Activated naive CD8-positive, alpha-beta T cell (primary cell): Measurements from ENCODE around the gene RNF144A.

Experiments
- H3K27ac Mint-ChIP-seq: one replicate; pipeline ENCODE4 v1.8.0; 2021; ENCODE audit warnings: mixed read lengths
- H3K27me3 Mint-ChIP-seq: one replicate; pipeline ENCODE4 v1.8.0; 2021; ENCODE audit warnings: mixed read lengths
- H3K36me3 Mint-ChIP-seq: one replicate; pipeline ENCODE4 v1.8.0; 2021; ENCODE audit warnings: mixed read lengths
- H3K4me1 Mint-ChIP-seq: one replicate; pipeline ENCODE4 v1.8.0; 2021; ENCODE audit warnings: low read depth, mixed read lengths
- H3K4me3 Mint-ChIP-seq: one replicate; pipeline ENCODE4 v1.8.0; 2021; ENCODE audit warnings: mild to moderate bottlenecking, mixed read lengths
- H3K9me3 Mint-ChIP-seq: one replicate; pipeline ENCODE4 v1.8.0; 2021; ENCODE audit warnings: low read depth, mixed read lengths

Gene RNF144A

DNA sequence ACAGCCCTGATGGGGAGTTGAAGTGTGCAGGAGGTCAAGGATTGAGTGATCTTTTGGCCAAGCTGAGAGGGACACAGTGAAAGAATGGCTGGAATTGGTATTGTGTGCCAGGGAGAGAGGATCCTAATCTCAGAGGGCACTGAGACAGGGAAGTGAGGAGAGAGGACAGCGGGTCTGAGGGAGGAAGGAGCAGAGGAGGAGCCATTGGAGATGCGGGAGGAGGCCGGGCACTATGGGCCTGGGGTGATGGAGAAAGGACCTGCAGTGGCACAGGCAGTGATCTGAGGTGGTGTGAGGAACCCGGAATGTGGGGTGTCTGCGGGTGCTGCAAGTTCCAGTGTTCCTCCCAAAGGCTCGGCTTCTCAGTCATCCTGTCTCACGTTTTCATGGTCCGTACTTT lies 26.8 kb downstream of the RNF144A start:
- peaks cover 32% of the 10 kb centered on the region for H3K36me3 Mint-ChIP-seq
- H3K9me3 Mint-ChIP-seq, result no peaks in the 10 kb centered on the region
- H3K4me3 Mint-ChIP-seq, result no peak overlapping the region
- no peaks in the 10 kb centered on the region for H3K27me3 Mint-ChIP-seq
- H3K4me1 Mint-ChIP-seq, result peaks cover 57% of the 10 kb centered on the region
- H3K27ac Mint-ChIP-seq, result no peak overlapping the region

DNA sequence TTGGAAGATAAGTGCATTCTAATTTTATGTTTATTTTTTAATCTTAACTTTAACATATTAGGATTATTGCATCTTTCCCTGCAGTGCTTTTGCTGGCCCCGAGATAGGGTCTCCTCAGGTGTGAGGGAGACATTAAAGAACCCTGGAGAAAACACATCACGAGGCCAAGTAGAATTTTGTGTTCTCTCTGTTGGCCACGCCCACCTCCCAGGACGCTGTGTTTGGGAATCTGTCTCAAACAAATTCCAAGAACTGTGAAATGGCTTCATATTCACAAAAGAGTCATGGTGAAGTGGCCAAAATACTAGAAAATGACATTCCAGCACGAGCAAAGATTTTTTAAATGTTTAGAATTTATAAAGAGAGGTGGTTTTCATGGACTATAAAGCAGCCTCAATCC lies 27.3 kb downstream of the RNF144A start:
- H3K27ac Mint-ChIP-seq, result no peak overlapping the region
- peaks cover 32% of the 10 kb centered on the region for H3K36me3 Mint-ChIP-seq
- H3K9me3 Mint-ChIP-seq, result no peaks in the 10 kb centered on the region
- H3K4me1 Mint-ChIP-seq, result peaks cover 57% of the 10 kb centered on the region
- H3K27me3 Mint-ChIP-seq, result no peaks in the 10 kb centered on the region
- H3K4me3 Mint-ChIP-seq, result no peak overlapping the region

DNA sequence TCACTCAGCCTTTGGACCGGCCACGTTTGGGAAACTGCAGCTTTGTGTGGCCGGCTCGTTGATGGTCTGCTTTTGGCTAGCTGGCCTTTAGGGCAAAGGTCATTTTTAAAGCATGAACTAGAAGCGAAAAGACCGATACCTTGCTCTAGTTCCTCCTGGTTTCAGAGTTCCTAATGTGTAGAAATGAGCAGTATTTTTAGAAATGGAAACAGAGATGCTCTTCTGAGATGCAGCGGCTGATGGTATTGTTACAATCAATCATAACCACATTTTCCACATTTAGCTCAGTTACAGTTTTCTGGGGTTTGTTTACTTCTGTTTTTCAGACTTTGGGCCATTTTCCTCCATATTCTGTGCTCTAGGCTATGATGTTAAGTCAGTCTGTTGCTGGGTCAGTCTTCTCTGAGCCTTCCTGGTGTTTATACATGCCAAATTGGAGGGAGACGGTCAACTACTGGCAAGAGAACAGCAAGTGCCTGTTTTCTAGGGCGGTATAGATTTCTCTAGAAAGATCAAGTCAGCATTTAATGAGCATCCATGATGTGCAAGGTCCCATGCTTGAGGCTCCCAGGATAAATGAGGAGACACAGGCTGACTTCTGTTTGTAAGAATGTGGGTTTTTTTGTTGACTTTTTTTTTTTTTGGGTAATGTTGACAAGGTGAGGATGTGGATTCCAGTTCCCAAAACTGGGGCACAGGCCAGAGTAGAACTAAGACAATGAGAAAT lies 28.0 kb downstream of the RNF144A start:
- H3K36me3 Mint-ChIP-seq, result peaks cover 32% of the 10 kb centered on the region
- H3K27me3 Mint-ChIP-seq, result no peaks in the 10 kb centered on the region
- H3K4me1 Mint-ChIP-seq, result peaks cover 57% of the 10 kb centered on the region
- H3K27ac Mint-ChIP-seq, result peak overlapping the region; percentile 69
- H3K9me3 Mint-ChIP-seq, result no peaks in the 10 kb centered on the region
- H3K4me3 Mint-ChIP-seq, result no peak overlapping the region

DNA sequence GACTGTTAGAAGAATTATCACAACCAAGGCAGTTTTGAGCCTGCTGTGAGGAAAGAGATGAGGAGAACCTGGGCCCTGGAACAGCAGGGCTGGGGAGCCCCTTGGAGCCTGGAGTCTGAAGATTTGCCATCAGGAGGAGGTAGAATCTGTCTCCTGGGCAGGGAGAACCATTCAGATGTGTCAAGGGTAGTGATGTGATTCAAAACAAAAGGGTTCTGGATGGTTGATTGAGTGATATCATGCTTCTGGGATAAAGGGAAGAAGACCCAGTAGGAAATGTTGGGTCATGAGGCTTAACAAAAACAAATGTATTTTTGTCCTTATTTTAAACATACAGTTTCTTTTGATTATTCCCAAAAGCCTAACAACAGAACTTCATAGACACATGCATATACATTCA lies 28.6 kb downstream of the RNF144A start:
- Mint-ChIP-seq H3K36me3 (peaks cover 32% of the 10 kb centered on the region), H3K4me3 (no peak overlapping the region), H3K4me1 (peaks cover 61% of the 10 kb centered on the region), H3K9me3 (no peaks in the 10 kb centered on the region), H3K27ac (peak overlapping the region; percentile 69), H3K27me3 (no peaks in the 10 kb centered on the region)

DNA sequence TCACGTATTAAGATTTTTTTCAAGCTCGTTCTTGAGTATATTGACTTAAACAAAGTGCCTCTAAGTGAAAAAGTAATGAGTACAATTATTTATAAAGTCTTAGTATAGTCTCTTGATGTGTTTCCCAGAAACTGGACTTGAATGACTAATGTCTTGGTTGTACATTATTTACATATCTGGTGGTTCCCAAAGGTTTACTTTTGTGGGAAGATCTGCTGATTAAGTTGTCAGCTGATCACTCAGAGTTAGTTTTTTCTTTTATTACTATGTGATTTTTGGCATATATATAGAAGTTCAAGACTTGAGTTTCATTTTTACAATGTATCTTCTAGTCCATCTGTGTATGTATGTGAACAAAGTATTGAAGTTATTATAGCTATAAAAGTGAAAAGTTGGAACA lies 29.5 kb downstream of the RNF144A start:
- peaks cover 29% of the 10 kb centered on the region for H3K36me3 Mint-ChIP-seq
- H3K9me3 Mint-ChIP-seq, result no peaks in the 10 kb centered on the region
- peak overlapping the region; percentile 12 for H3K27ac Mint-ChIP-seq
- H3K4me3 Mint-ChIP-seq, result no peak overlapping the region
- no peaks in the 10 kb centered on the region for H3K27me3 Mint-ChIP-seq
- peaks cover 60% of the 10 kb centered on the region for H3K4me1 Mint-ChIP-seq

DNA sequence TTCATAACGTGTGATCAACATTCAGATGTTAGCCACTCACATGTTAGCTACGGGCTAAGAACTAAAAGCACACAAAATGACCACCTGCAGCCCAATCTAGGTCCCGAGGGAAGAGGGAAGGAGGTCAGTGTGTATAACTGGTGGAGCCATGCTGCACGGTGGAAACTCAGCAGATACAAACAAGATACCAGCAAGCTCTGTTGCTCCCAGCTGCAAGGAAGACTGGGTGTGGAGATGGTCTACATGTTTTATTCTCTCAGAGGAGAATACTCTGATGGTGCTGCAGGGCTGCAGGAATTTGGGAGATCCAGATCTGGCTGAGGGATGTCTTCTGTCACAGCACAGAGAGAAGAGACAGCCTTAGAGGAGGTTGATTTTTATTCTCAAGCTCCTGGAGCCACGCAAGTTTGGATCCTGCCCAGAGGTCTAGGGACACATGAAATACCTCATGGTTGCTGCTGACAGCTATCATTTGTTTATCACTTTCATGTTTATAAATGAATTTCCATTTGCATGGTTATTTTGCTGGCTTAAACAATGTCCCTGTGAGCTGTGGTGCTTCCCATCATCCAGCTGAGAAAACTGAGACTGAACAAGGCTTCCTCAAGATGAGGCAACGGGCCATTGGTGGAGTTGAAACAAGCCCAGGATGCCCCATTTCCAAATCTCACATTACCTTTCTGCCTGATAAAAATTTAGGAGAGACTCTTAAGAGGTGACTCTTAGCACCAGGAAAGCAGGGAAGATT lies 30.9 kb downstream of the RNF144A start:
- no peak overlapping the region for H3K4me3 Mint-ChIP-seq
- H3K27ac Mint-ChIP-seq, result peak overlapping the region; percentile 4
- no peaks in the 10 kb centered on the region for H3K9me3 Mint-ChIP-seq
- peaks cover 20% of the 10 kb centered on the region for H3K36me3 Mint-ChIP-seq
- H3K4me1 Mint-ChIP-seq, result peaks cover 58% of the 10 kb centered on the region
- no peaks in the 10 kb centered on the region for H3K27me3 Mint-ChIP-seq

DNA sequence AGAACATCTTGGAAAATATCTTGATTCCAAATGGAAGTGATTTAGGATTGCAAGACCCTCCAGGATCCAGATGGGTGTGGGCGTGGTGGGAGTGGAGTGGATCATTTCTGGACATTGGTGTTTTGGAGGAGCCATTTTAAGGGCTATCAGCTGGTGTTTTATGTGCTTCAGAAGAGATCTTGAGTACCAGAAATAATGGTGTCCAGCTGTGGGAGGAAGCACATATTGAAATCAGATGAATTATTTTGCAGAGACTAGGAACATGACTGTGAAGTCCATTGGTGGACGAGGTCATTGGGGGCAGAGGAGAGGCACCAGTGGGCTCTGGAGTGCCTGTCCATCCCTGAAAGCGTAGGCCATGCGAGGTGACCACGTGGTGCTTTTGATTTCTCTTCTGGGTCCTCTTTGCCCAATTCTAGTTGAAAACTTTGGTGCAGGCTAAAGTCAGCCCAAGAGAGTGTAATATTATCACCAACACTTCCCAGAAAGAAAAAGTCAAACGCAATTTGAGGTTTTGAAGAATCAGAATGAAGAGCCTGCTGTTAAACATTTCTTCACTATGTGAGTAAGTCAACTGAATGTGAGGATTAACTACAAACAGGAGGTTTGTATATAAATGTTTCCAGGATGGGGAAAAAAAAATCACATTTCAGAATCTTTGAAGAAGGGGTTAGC lies 31.6 kb downstream of the RNF144A start:
- H3K9me3 Mint-ChIP-seq, result no peaks in the 10 kb centered on the region
- H3K36me3 Mint-ChIP-seq, result peaks cover 14% of the 10 kb centered on the region
- peaks cover 51% of the 10 kb centered on the region for H3K4me1 Mint-ChIP-seq
- no peaks in the 10 kb centered on the region for H3K27me3 Mint-ChIP-seq
- H3K27ac Mint-ChIP-seq, result peak overlapping the region; percentile 4
- H3K4me3 Mint-ChIP-seq, result no peak overlapping the region

DNA sequence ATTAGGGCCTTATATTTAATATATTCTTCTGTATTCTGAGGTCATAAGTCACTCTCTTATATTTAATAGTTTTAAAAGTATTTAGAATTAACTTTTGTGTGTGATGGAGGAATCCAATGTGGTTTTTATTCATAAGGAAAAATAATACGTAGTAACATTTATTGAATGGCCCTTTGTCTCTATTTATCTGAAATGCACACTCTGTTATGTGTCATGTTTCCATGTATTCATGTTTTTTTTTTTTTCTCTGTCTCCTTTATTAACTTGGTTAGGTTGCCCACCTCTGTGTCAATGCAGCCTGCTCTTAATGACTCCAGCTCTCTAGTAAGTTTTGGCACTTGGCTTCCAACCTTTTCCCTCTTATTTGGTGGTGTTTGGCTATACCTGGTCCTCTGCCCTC lies 33.8 kb downstream of the RNF144A start:
- H3K9me3 Mint-ChIP-seq, result no peaks in the 10 kb centered on the region
- peaks cover 5% of the 10 kb centered on the region for H3K36me3 Mint-ChIP-seq
- no peak overlapping the region for H3K4me3 Mint-ChIP-seq
- H3K27ac Mint-ChIP-seq, result peak overlapping the region; percentile 13
- peaks cover 45% of the 10 kb centered on the region for H3K4me1 Mint-ChIP-seq
- no peaks in the 10 kb centered on the region for H3K27me3 Mint-ChIP-seq

DNA sequence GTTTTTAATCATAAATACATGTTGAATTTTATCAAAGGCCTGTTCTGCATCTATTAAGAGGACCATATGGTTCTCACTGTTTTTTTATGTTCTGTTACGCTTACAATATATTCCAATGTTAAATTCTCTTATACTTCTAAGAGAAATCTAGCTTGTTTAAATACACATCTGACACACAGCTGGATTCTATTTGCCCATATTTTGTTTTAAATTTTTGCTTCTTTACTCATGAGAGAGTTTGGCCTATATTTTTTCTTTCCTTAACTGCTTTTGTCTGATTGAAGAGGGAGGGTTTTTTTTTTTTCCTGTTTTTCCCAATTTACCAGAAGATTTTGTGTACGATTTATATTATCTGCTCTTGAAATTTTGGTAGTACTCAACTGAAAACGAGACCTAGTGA lies 34.9 kb downstream of the RNF144A start:
- H3K36me3 Mint-ChIP-seq, result peaks cover 5% of the 10 kb centered on the region
- peak overlapping the region; percentile 1 for H3K27ac Mint-ChIP-seq
- peaks cover 44% of the 10 kb centered on the region for H3K4me1 Mint-ChIP-seq
- no peak overlapping the region for H3K4me3 Mint-ChIP-seq
- no peaks in the 10 kb centered on the region for H3K27me3 Mint-ChIP-seq
- H3K9me3 Mint-ChIP-seq, result no peaks in the 10 kb centered on the region

DNA sequence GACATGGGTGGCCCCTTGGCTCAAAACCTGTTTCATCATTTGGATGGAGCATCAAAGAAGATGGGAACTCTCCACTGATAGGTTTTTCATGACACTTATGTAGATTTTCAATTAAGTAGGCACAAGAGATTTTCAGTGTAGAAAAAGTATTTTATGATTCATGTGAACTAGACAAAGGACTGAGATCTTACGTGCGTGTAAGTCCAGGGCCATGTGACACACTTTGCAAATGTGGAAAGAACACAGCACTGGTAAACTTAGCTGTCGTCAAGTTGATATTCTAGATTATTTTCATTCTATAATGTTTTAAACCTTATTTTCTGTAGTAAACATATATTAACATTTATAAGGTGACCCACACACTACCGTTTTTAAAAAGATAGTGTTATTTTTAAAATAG lies 37.4 kb downstream of the RNF144A start:
- H3K4me3 Mint-ChIP-seq, result no peak overlapping the region
- peaks cover 7% of the 10 kb centered on the region for H3K36me3 Mint-ChIP-seq
- H3K27ac Mint-ChIP-seq, result no peak overlapping the region
- no peaks in the 10 kb centered on the region for H3K27me3 Mint-ChIP-seq
- H3K4me1 Mint-ChIP-seq, result peaks cover 40% of the 10 kb centered on the region
- H3K9me3 Mint-ChIP-seq, result no peaks in the 10 kb centered on the region

DNA sequence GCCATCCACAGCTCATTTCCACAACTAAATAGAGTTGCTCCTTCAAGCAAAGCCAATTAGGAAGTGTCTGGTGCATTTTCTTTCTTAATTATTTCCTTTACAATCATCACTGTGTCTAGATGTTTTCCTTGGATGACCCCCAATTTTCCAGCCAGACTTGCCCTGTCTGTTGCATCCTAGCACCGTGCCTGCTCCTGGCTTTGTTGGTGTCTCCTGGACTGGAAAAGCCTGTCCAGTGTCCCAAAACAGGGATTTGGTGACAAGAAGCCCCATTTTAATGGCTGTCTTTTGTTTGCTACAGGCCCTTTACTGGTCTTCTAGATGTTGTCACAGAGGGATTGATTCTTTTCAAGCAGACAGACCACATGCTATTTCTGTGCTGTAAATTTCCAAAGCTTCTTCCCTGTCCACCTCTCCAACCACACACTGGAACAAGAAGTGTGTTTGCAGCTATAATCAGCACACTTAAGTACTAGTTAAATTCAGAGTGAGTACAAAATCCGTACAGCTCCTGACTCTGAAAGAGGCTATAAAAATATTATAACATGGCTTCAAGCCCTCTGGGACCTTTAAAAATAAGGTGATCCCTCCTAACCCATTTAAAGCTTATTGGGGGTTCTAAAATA lies 38.4 kb downstream of the RNF144A start:
- Mint-ChIP-seq H3K36me3 (peaks cover 7% of the 10 kb centered on the region), H3K27ac (no peak overlapping the region), H3K4me3 (no peak overlapping the region), H3K9me3 (no peaks in the 10 kb centered on the region), H3K27me3 (no peaks in the 10 kb centered on the region), H3K4me1 (peaks cover 45% of the 10 kb centered on the region)

DNA sequence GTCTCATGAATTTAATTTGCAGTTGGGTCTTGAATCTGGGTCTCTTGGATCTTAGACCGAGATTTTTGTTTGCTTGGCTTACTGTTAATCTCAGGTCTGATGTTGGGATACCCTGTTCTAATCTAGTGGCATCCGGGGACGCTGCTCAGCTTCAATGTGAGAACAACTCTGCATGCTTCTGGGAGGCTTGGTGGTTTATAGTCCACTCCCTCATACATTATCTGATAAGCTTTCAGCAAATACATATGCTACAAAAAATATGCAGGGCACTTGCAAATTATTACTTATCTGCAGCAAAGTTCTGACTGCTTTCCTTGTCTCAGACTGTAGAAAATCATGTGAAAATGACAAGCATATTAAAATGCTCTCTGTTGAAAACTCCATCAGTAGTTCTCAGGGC lies 39.4 kb downstream of the RNF144A start:
- no peaks in the 10 kb centered on the region for H3K27me3 Mint-ChIP-seq
- no peak overlapping the region for H3K4me3 Mint-ChIP-seq
- no peaks in the 10 kb centered on the region for H3K9me3 Mint-ChIP-seq
- H3K27ac Mint-ChIP-seq, result no peak overlapping the region
- peaks cover 7% of the 10 kb centered on the region for H3K36me3 Mint-ChIP-seq
- peaks cover 49% of the 10 kb centered on the region for H3K4me1 Mint-ChIP-seq

DNA sequence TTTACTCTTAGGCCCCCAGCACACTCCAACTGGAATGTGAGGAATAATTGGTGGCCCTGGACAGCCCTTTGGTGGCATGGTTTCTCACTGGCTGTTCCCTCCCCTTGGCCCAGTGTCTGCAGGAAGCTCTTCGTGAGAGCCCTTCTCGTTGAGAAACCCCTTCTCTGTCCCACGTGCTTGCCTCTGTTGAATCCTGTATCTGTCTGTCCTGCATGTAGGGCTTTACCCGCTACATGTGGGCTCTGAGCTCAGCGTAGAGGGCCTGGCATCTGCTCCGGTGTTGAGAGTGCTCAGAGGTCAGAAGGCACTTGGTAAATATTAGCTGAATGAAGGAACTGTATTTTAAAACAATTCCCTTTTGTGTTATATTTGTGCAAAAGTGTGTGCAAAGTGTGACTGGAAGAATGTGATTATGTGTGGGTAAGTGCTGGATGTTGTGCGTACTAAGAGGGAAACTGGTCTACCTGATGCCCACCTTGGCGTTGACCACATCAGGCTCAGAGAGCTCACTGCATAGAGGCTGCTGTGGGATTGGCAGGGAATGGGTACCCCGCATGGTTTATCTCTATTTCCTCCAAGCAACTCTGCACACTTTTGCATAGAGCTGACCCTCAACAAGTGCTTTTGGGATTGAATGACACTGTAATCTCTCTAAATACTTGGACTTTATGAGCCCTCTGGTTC lies 40.0 kb downstream of the RNF144A start:
- peaks cover 10% of the 10 kb centered on the region for H3K36me3 Mint-ChIP-seq
- no peaks in the 10 kb centered on the region for H3K9me3 Mint-ChIP-seq
- peak overlapping the region; percentile 16 for H3K27ac Mint-ChIP-seq
- H3K27me3 Mint-ChIP-seq, result no peaks in the 10 kb centered on the region
- H3K4me1 Mint-ChIP-seq, result peaks cover 50% of the 10 kb centered on the region
- H3K4me3 Mint-ChIP-seq, result no peak overlapping the region

DNA sequence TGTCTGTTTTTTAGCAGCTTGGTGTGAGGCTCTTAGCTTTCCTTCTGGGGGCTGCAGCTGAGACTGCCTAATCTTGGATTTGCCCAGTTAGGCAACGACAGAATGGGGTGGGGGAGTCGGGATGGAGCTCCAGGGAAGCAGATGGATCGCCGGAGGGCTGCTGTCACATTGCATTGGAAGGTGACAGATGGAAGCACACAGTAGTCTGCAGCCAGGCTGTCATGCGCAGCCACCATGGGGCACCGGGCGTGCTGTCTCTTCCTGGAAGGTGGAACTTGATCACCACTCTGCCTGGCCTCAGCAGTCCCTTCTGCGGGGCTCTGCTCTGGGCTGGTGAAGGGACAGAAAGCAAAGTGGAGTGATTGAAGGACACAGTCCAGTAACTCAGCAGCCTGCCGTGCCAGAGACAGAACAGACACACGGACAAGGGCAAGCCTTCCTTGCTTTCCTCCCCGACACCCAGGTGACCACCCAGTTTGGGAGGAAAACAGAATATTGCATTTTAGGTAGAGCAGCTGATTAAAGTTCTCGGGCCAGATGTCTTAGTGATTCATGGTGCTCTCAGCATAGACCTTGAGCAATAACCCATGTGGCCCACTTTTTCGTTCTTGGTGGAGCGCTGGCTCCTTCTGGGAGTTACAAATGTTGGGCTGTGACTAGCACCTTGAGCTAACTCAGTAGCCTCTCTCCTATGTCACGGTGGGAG lies 40.9 kb downstream of the RNF144A start:
- Mint-ChIP-seq H3K4me3 (no peak overlapping the region), H3K4me1 (peaks cover 55% of the 10 kb centered on the region), H3K36me3 (peaks cover 14% of the 10 kb centered on the region), H3K27ac (no peak overlapping the region), H3K27me3 (no peaks in the 10 kb centered on the region), H3K9me3 (no peaks in the 10 kb centered on the region)
